H1 (cell line): ENCODE measurements around the gene GPC6. TPM values are rescaled to one million over a fixed set of nuclear protein-coding genes. Genes with fewer than 3 reads are reported as not detected.

Experiments
- CTCF ChIA-PET: fragments of 300-600 bp; sonication (Branson Sonifier 250); formaldehyde crosslinking; loops from one replicate; lab custom pipeline; 2021; ENCODE audit not compliant: partially characterized antibody; lab: Charles Lee
- POLR2A ChIA-PET: fragments of 300-600 bp; sonication (Branson Sonifier 250); formaldehyde crosslinking; loops from one replicate; lab custom pipeline; 2021; ENCODE audit warnings: inconsistent platforms; ENCODE audit not compliant: partially characterized antibody; lab: Charles Lee
- DNase-seq, 2 experiments: peaks; one replicate each; pipeline versions ENCODE4 v3.0.0 to v3.0.0-alpha.2; 2010 to 2022; ENCODE audit warnings: low spot score in 2 of 2, low read depth in 1 of 2, mixed read lengths in 1 of 2
- FAIRE-seq: peaks from 2 replicates; lab custom pipeline; 2011; peaks lifted over from hg19 to GRCh38; lab: Jason Lieb, UNC
- H2AFZ ChIP-seq: 2 replicates; pipeline ENCODE4 v1.8.1; 2012; ENCODE audit warnings: low read length, inconsistent platforms
- H2AK5ac ChIP-seq: 2 replicates; pipeline ENCODE4 v1.6.1; 2013; ENCODE audit warnings: low read depth, low read length
- H2BK120ac ChIP-seq: replicated peaks from 2 replicates; pipeline ENCODE3; 2013; ENCODE audit warnings: low read depth, low read length, inconsistent platforms
- H2BK12ac ChIP-seq: 2 replicates; pipeline ENCODE4 v1.6.1; 2013; ENCODE audit warnings: low read depth, low read length
- H2BK15ac ChIP-seq: 2 replicates; pipeline ENCODE4 v1.6.1; 2013; ENCODE audit warnings: low read length
- H2BK20ac ChIP-seq: 2 replicates; pipeline ENCODE4 v1.6.1; 2013; ENCODE audit warnings: low read length
- H2BK5ac ChIP-seq: 2 replicates; pipeline ENCODE4 v1.6.1; 2013; ENCODE audit warnings: low read depth, low read length
- H3K14ac ChIP-seq: 2 replicates; pipeline ENCODE4 v1.6.1; 2013; ENCODE audit warnings: inconsistent platforms; ENCODE audit not compliant: insufficient read length
- H3K18ac ChIP-seq: 2 replicates; pipeline ENCODE4 v1.6.1; 2013; ENCODE audit warnings: low read length; ENCODE audit errors: extremely low read depth
- H3K23ac ChIP-seq: 2 replicates; pipeline ENCODE4 v1.6.1; 2013; ENCODE audit warnings: inconsistent platforms; ENCODE audit not compliant: insufficient read length
- H3K23me2 ChIP-seq: 2 replicates; pipeline ENCODE4 v1.6.1; 2013; ENCODE audit warnings: low read depth, low read length
- H3K27ac ChIP-seq: 2 replicates; pipeline ENCODE4 v1.6.1; 2011; ENCODE audit warnings: low read depth, low read length, inconsistent platforms
- H3K27me3 ChIP-seq, 4 experiments: replicated peaks in 1 of 4; 1 replicate in 1 of 4; 2 replicates in 3 of 4; pipeline versions ENCODE4 v1.6.1 to v1.8.1; 2011 to 2013; ENCODE audit warnings: low read length in 3 of 4, mild to moderate bottlenecking in 3 of 4, inconsistent platforms in 2 of 4, mixed read lengths in 2 of 4, moderate library complexity in 1 of 4; ENCODE audit not compliant: control insufficient read depth in 3 of 4, insufficient read depth in 3 of 4; ENCODE audit errors: extremely low read depth in 1 of 4
- H3K36me3 ChIP-seq, 4 experiments: 2 replicates each; pipeline versions ENCODE4 v1.6.1 to v1.8.1; 2011 to 2013; ENCODE audit warnings: mild to moderate bottlenecking in 4 of 4, low read length in 3 of 4, moderate library complexity in 2 of 4, control low read depth in 1 of 4, inconsistent platforms in 1 of 4; ENCODE audit not compliant: insufficient read depth in 4 of 4, control insufficient read depth in 2 of 4
- H3K4ac ChIP-seq: replicated peaks from 2 replicates; pipeline ENCODE3; 2013; ENCODE audit warnings: low read length, low read depth, mixed read lengths, inconsistent platforms; ENCODE audit not compliant: insufficient read length
- H3K4me1 ChIP-seq, 4 experiments: replicated peaks in 1 of 4; 1 replicate in 1 of 4; 2 replicates in 3 of 4; pipeline versions ENCODE4 v1.6.1 to v1.8.1; 2011 to 2013; ENCODE audit warnings: low read length in 3 of 4, inconsistent platforms in 2 of 4, mixed read lengths in 1 of 4; ENCODE audit not compliant: insufficient read depth in 4 of 4, control insufficient read depth in 3 of 4
- H3K4me2 ChIP-seq, 2 experiments: 2 replicates each; pipeline versions ENCODE4 v1.6.1 to v1.8.1; 2011 to 2013; ENCODE audit warnings: low read depth in 2 of 2, low read length in 2 of 2, control low read depth in 1 of 2, inconsistent platforms in 1 of 2, mild to moderate bottlenecking in 1 of 2; ENCODE audit not compliant: insufficient read depth in 1 of 2
- H3K4me3 ChIP-seq, 4 experiments: fragments of 200-600, 300-600 bp in 1 of 4; sonication (generic), shearing (Covaris generic), sonication (Bioruptor Twin) in 1 of 4; 2 replicates each; pipeline versions ENCODE4 v1.5.1 to v1.8.1; 2011 to 2016; ENCODE audit warnings: low read length in 4 of 4, low read depth in 3 of 4, control low read depth in 2 of 4, inconsistent platforms in 2 of 4, mild to moderate bottlenecking in 2 of 4, mixed read lengths in 1 of 4, moderate library complexity in 1 of 4; ENCODE audit not compliant: insufficient read depth in 2 of 4; ENCODE audit errors: extremely low read depth in 1 of 4
- H3K56ac ChIP-seq: replicated peaks from 2 replicates; pipeline ENCODE3; 2013; ENCODE audit warnings: low read depth, mild to moderate bottlenecking, mixed read lengths, low read length, inconsistent platforms; ENCODE audit not compliant: insufficient read length
- H3K79me1 ChIP-seq: 2 replicates; pipeline ENCODE4 v1.6.1; 2013; ENCODE audit warnings: low read depth, low read length, control low read depth
- H3K79me2 ChIP-seq, 2 experiments: 2 replicates each; pipeline versions ENCODE4 v1.6.1 to v1.8.1; 2012 to 2013; ENCODE audit warnings: low read length in 2 of 2, mild to moderate bottlenecking in 2 of 2, inconsistent platforms in 1 of 2; ENCODE audit not compliant: insufficient read depth in 2 of 2, control insufficient read depth in 1 of 2
- H3K9ac ChIP-seq, 4 experiments: replicated peaks in 1 of 4; 1 replicate in 1 of 4; 2 replicates in 3 of 4; pipeline versions ENCODE4 v1.6.1 to v1.8.1; 2011 to 2013; ENCODE audit warnings: low read depth in 3 of 4, low read length in 3 of 4, control low read depth in 2 of 4, mild to moderate bottlenecking in 2 of 4, moderate library complexity in 2 of 4, inconsistent platforms in 1 of 4; ENCODE audit errors: extremely low read depth in 1 of 4
- H3K9me3 ChIP-seq, 2 experiments: 2 replicates each; pipeline versions ENCODE4 v1.6.1 to v1.8.1; 2012 to 2013; ENCODE audit warnings: mild to moderate bottlenecking in 2 of 2, moderate library complexity in 2 of 2, control low read depth in 1 of 2, inconsistent platforms in 1 of 2, low read depth in 1 of 2, low read length in 1 of 2, mixed read lengths in 1 of 2; ENCODE audit not compliant: insufficient read depth in 2 of 2
- H4K20me1 ChIP-seq, 2 experiments: replicated peaks in 1 of 2; 2 replicates each; pipeline versions ENCODE3 to v1.8.1; 2011 to 2013; ENCODE audit warnings: inconsistent platforms in 2 of 2, low read length in 2 of 2, mild to moderate bottlenecking in 1 of 2; ENCODE audit not compliant: insufficient read depth in 2 of 2, control insufficient read depth in 1 of 2
- H4K5ac ChIP-seq: 2 replicates; pipeline ENCODE4 v1.6.1; 2013; ENCODE audit warnings: low read length, low read depth, mixed read lengths, inconsistent platforms; ENCODE audit not compliant: insufficient read length
- H4K8ac ChIP-seq: 2 replicates; pipeline ENCODE4 v1.8.0; 2013; ENCODE audit warnings: mild to moderate bottlenecking, moderate library complexity, low read length, inconsistent platforms; ENCODE audit not compliant: insufficient read depth; ENCODE audit errors: extremely low read depth
- H4K91ac ChIP-seq: replicated peaks from 2 replicates; pipeline ENCODE3; 2013; ENCODE audit warnings: low read length, mixed read lengths, inconsistent platforms; ENCODE audit not compliant: insufficient read length
- ATF3 ChIP-seq: IDR thresholded peaks from 2 replicates; pipeline ENCODE4 v1.6.1; 2011; ENCODE audit warnings: low read depth, mild to moderate bottlenecking, low read length; ENCODE audit not compliant: insufficient read depth
- CHD2 ChIP-seq: IDR thresholded peaks from 2 replicates; pipeline ENCODE4 v1.6.1; 2012; ENCODE audit warnings: low read length, improper control_type of control experiment
- CREB1 ChIP-seq: IDR thresholded peaks from 2 replicates; pipeline ENCODE4 v1.6.1; 2012; ENCODE audit warnings: inconsistent platforms
- EP300 ChIP-seq, 2 experiments: IDR thresholded peaks; 1 replicate in 1 of 2; 2 replicates in 1 of 2; pipeline ENCODE4 v1.6.1; 2011 to 2012; ENCODE audit warnings: low read depth in 2 of 2, low read length in 2 of 2, mild to moderate bottlenecking in 2 of 2, borderline replicate concordance in 1 of 2, inconsistent platforms in 1 of 2, moderate library complexity in 1 of 2
- KDM5A ChIP-seq: fragments of 200-600 bp; IDR thresholded peaks from 2 replicates; pipeline ENCODE4 v1.7.1; 2012; ENCODE audit warnings: mild to moderate bottlenecking, low read length, inconsistent platforms, mixed read lengths
- MAFK ChIP-seq: IDR thresholded peaks from 2 replicates; pipeline ENCODE4 v1.6.1; 2012; ENCODE audit warnings: low read depth, mild to moderate bottlenecking, improper control_type of control experiment, low read length
- NRF1 ChIP-seq: IDR thresholded peaks from 2 replicates; pipeline ENCODE4 v1.6.1; 2011; ENCODE audit warnings: mild to moderate bottlenecking, low read depth, low read length, improper control_type of control experiment
- POLR2AphosphoS5 ChIP-seq: IDR thresholded peaks from 2 replicates; pipeline ENCODE4 v1.6.1; 2011; ENCODE audit warnings: low read depth, low read length
- RFX5 ChIP-seq: IDR thresholded peaks from 2 replicates; pipeline ENCODE4 v1.6.1; 2011; ENCODE audit warnings: low read depth, low read length, improper control_type of control experiment, borderline replicate concordance
- SAP30 ChIP-seq: fragments of 300-600 bp; sonication (generic); IDR thresholded peaks from 2 replicates; pipeline ENCODE4 v1.7.1; 2012; ENCODE audit warnings: low read length, moderate library complexity, mild to moderate bottlenecking, inconsistent platforms; ENCODE audit not compliant: insufficient read depth, insufficient replicate concordance
- SIN3A ChIP-seq, 2 experiments: IDR thresholded peaks in 1 of 2; conservative IDR thresholded peaks in 1 of 2; 2 replicates each; pipeline ENCODE4 v1.6.1; 2011 to 2012; ENCODE audit warnings: low read length in 2 of 2, improper control_type of control experiment in 1 of 2, low read depth in 1 of 2, mild to moderate bottlenecking in 1 of 2
- SIRT6 ChIP-seq: IDR thresholded peaks from one replicate; pipeline ENCODE4 v1.7.1; 2012; ENCODE audit warnings: low read length, inconsistent platforms
- SP2 ChIP-seq: IDR thresholded peaks from 2 replicates; pipeline ENCODE4 v1.6.1; 2012; ENCODE audit warnings: mild to moderate bottlenecking, low read length, inconsistent platforms
- TAF7 ChIP-seq: optimal IDR thresholded peaks from 2 replicates; pipeline ENCODE3; 2011; ENCODE audit warnings: low read depth, mild to moderate bottlenecking, inconsistent platforms, low read length, moderate library complexity, borderline replicate concordance
- ZNF274 ChIP-seq: IDR thresholded peaks from 2 replicates; pipeline ENCODE4 v1.7.0; 2012; ENCODE audit warnings: low read length, borderline replicate concordance; ENCODE audit errors: extremely low read depth
- WGBS, 2 experiments: shearing (Covaris generic) in 1 of 2; methylation state at CpG; one replicate each; pipeline versions ENCODE4 v1.1.6 to v1.1.7; 2013 to 2015; ENCODE audit warnings: low lambda C conversion rate in 2 of 2, mixed read lengths in 2 of 2, inconsistent platforms in 1 of 2, low coverage in 1 of 2, missing lambda C conversion rate in 1 of 2; ENCODE audit not compliant: insufficient replicate concordance in 2 of 2, insufficient coverage in 1 of 2, insufficient read length in 1 of 2; ENCODE audit errors: extremely low coverage in 1 of 2, missing lambda C conversion rate in 1 of 2; 5-methylcytosine and 5-hydroxymethylcytosine counted together
- polyA plus RNA-seq, 7 experiments: library from polyadenylated mRNA; depleted of rRNA in 3 of 7; stranded (reverse) in 5 of 7; unstranded in 2 of 7; fragments of >200 nt in 5 of 7; fragments of 200-250 nt in 2 of 7; gene quantifications; 1 replicate in 5 of 7; 2 replicates in 1 of 7; 4 replicates in 1 of 7; pipeline versions ENCODE4 v1.2.1 to v1.2.3, GENCODE V29; 2011 to 2013; ENCODE audit warnings: missing spikeins in 2 of 7, mixed read lengths in 2 of 7
- total RNA-seq: library from RNA; stranded (reverse); fragmentation: NEBNext Ultra II Directional; extraction: Animal tissue kit (Norgen Biotek cat#: 25700); gene quantifications from 2 replicates; pipeline ENCODE4 v1.2.1, GENCODE V29; 2021

GPC6 gene
- total and polyA plus RNA-seq, 2 of the 8 experiments (the other 6 are each of a cell fraction or from before 2014, with no cell fraction given), result 5.4 to 12.0 TPM

GRCh38 chr13:93723316-93723715, 496.7 kb downstream of the GPC6 start:
- Histone ChIP-seq H4K5ac (no peak overlapping the region), H3K9me3 (no peaks in the 10 kb centered on the region), H3K14ac (no peak overlapping the region), H3K4me3 (no peak overlapping the region), H3K4me2 (no peak overlapping the region), H3K27ac (no peak overlapping the region), H3K27me3 (no peaks in the 10 kb centered on the region), H3K36me3 (no peaks in the 10 kb centered on the region), H2BK15ac (no peak overlapping the region), H2AFZ (no peak overlapping the region), H4K8ac (no peak overlapping the region), H3K4ac (no peak overlapping the region), H3K56ac (no peak overlapping the region), H2BK5ac (no peak overlapping the region), H3K79me1 (no peaks in the 10 kb centered on the region), H2BK20ac (no peak overlapping the region), H2BK120ac (no peak overlapping the region), H3K18ac (no peak overlapping the region), H2BK12ac (no peak overlapping the region), H4K20me1 (no peaks in the 10 kb centered on the region), H3K4me1 (no peaks in the 10 kb centered on the region), H3K79me2 (no peaks in the 10 kb centered on the region), H3K9ac (no peak overlapping the region), H3K23me2 (no peaks in the 10 kb centered on the region), H3K23ac (no peak overlapping the region), H2AK5ac (no peak overlapping the region), H4K91ac (no peak overlapping the region)
- WGBS, 2 experiments, result 90% methylated on average over 3 of the region's 3 CpGs; no CpG with 5 or more reads in 1 of the 2 experiments
- POLR2A ChIA-PET, result no interaction called here
- no peak for FAIRE-seq
- DNase-seq, result no peak
- CTCF ChIA-PET, result interaction anchor here (1.3 kb wide), 1 partner anchor 13 kb away, joined by 4 read pairs; no protein-coding TSS in a partner anchor
- TF ChIP-seq POLR2AphosphoS5 (no peak), RFX5 (no peak), SAP30 (no peak), SP2 (no peak), MAFK (no peak), SIN3A (conservative IDR thresholded peaks at IDR 0.05 in 1 of 2, IDR thresholded peaks at IDR 0.05 in 1 of 2; ENCODE audit: low read depth in 1 of 2, low read length in 2 of 2) (no peak), EP300 (IDR thresholded peaks at IDR 0.05; ENCODE audit: borderline replicate concordance in 1 of 2, low read depth in 2 of 2, low read length in 2 of 2) (no peak), CHD2 (no peak), NRF1 (no peak), KDM5A (no peak), SIRT6 (no peak), TAF7 (no peak), ZNF274 (no peak), ATF3 (no peak), CREB1 (no peak)
